Hepatocyte (in vitro differentiated cells): Measurements from ENCODE around the gene MAP7D3.

Source experiments
- CTCF ChIP-seq: fragments of 200-600 bp; sonication (generic); IDR thresholded peaks from 2 replicates; pipeline ENCODE4 v1.5.1; 2016; ENCODE audit warnings: antibody characterized with exemption, mild to moderate bottlenecking; ENCODE audit not compliant: poor library complexity
- EZH2 ChIP-seq: fragments of 200-600 bp; sonication (generic); IDR thresholded peaks from 2 replicates; pipeline ENCODE4 v1.6.1; 2016; ENCODE audit warnings: antibody characterized with exemption, mild to moderate bottlenecking, borderline replicate concordance

GRCh38 chrX:136262812-136263315 lies 11.7 kb upstream of the MAP7D3 start:
- no peak for TF ChIP-seq CTCF
- no peak for TF ChIP-seq EZH2
